Neural progenitor cell (in vitro differentiated cells): ENCODE results near the gene ARF1. TPM values are rescaled to one million over a fixed set of nuclear protein-coding genes. Genes with fewer than 3 reads are reported as not detected.

Source experiments
- DNase-seq: peaks from one replicate; pipeline ENCODE4 v3.0.0-alpha.2; 2016; ENCODE audit warnings: low spot score
- H2AFZ ChIP-seq: fragments of 200-600 bp; sonication (generic); replicated peaks from 2 replicates; pipeline ENCODE4 v1.6.1; 2016; ENCODE audit warnings: antibody characterized with exemption
- H3F3A ChIP-seq: fragments of 200-600 bp; sonication (generic); 2 replicates; pipeline ENCODE4 v1.6.1; 2016; ENCODE audit warnings: antibody characterized with exemption, low read depth
- H3K27ac ChIP-seq: fragments of 200-600 bp; sonication (generic); 2 replicates; pipeline ENCODE4 v1.5.1; 2016; ENCODE audit warnings: mild to moderate bottlenecking
- H3K27me3 ChIP-seq: fragments of 200-600 bp; sonication (generic); 2 replicates; pipeline ENCODE4 v1.6.1; 2016; ENCODE audit warnings: mild to moderate bottlenecking, moderate library complexity
- H3K36me3 ChIP-seq: fragments of 200-600 bp; sonication (generic); 2 replicates; pipeline ENCODE4 v1.5.1; 2016
- H3K4me1 ChIP-seq: fragments of 200-600 bp; sonication (generic); 2 replicates; pipeline ENCODE4 v1.6.1; 2016; ENCODE audit warnings: mixed run types
- H3K4me2 ChIP-seq: fragments of 200-600 bp; sonication (generic); 2 replicates; pipeline ENCODE4 v1.6.1; 2016
- H3K4me3 ChIP-seq: fragments of 200-600 bp; sonication (generic); 2 replicates; pipeline ENCODE4 v1.5.1; 2016
- H3K79me2 ChIP-seq: fragments of 200-600 bp; sonication (generic); 2 replicates; pipeline ENCODE4 v1.6.1; 2016; ENCODE audit warnings: low read depth
- H3K9ac ChIP-seq: fragments of 200-600 bp; sonication (generic); 2 replicates; pipeline ENCODE4 v1.6.1; 2016
- H3K9me3 ChIP-seq: fragments of 200-600 bp; sonication (generic); 2 replicates; pipeline ENCODE4 v1.5.1; 2016; ENCODE audit warnings: low read depth
- H4K20me1 ChIP-seq: fragments of 200-600 bp; sonication (generic); 2 replicates; pipeline ENCODE4 v1.6.1; 2016; ENCODE audit warnings: low read depth
- H3K27ac Mint-ChIP-seq: 3 replicates; pipeline ENCODE4 v1.8.0; 2021; ENCODE audit warnings: mixed read lengths
- H3K27me3 Mint-ChIP-seq: 2 replicates; pipeline ENCODE4 v1.8.0; 2022; ENCODE audit warnings: low read depth, mild to moderate bottlenecking, inconsistent platforms, moderate library complexity, mixed read lengths; ENCODE audit not compliant: insufficient read depth
- H3K36me3 Mint-ChIP-seq: 3 replicates; pipeline ENCODE4 v1.8.0; 2021; ENCODE audit warnings: mixed read lengths
- H3K4me1 Mint-ChIP-seq: 3 replicates; pipeline ENCODE4 v1.8.0; 2021; ENCODE audit warnings: mixed read lengths
- H3K4me3 Mint-ChIP-seq: 3 replicates; pipeline ENCODE4 v1.8.0; 2021; ENCODE audit warnings: mild to moderate bottlenecking, moderate library complexity, mixed read lengths
- H3K9me3 Mint-ChIP-seq: 3 replicates; pipeline ENCODE4 v1.8.0; 2020; ENCODE audit warnings: mixed read lengths
- CTCF ChIP-seq: fragments of 200-600 bp; sonication (generic); IDR thresholded peaks from 2 replicates; pipeline ENCODE4 v1.5.1; 2017; ENCODE audit warnings: antibody characterized with exemption, mild to moderate bottlenecking
- EZH2 ChIP-seq: fragments of 200-600 bp; sonication (generic); IDR thresholded peaks from 2 replicates; pipeline ENCODE4 v1.6.1; 2017; ENCODE audit warnings: antibody characterized with exemption, mild to moderate bottlenecking, moderate library complexity
- EZH2phosphoT487 ChIP-seq: fragments of 200-600 bp; sonication (generic); IDR thresholded peaks from 2 replicates; pipeline ENCODE4 v1.6.1; 2017; ENCODE audit warnings: antibody characterized with exemption
- total RNA-seq: library from RNA; depleted of rRNA; stranded (reverse); fragments of >200 nt; gene quantifications from 2 replicates; pipeline ENCODE4 v1.2.3, GENCODE V29; 2015; ENCODE audit warnings: low replicate concordance

The ARF1 gene
- total RNA-seq, 1 donor from 2014 or later = 95.1 TPM

GRCh38 chr1:228046421-228047182 is 35.9 kb upstream of the ARF1 start:
- Histone ChIP-seq H2AFZ (no peak overlapping the region), H3K79me2 (no peaks in the 10 kb centered on the region), H3K4me1 (no peaks in the 10 kb centered on the region), H3K4me3 (no peak overlapping the region), H3K9me3 (no peaks in the 10 kb centered on the region), H3K27me3 (peaks cover 80% of the 10 kb centered on the region), H3K36me3 (no peaks in the 10 kb centered on the region), H4K20me1 (no peaks in the 10 kb centered on the region), H3K4me2 (no peak overlapping the region), H3K9ac (no peak overlapping the region), H3F3A (no peaks in the 10 kb centered on the region), H3K27ac (no peak overlapping the region)
- peak overlapping the region; percentile 76 for H3K27ac Mint-ChIP-seq
- peaks cover 15% of the 10 kb centered on the region for H3K36me3 Mint-ChIP-seq
- H3K4me1 Mint-ChIP-seq = peaks cover 35% of the 10 kb centered on the region
- H3K4me3 Mint-ChIP-seq = peak overlapping the region; percentile 1
- peaks cover 24% of the 10 kb centered on the region for H3K27me3 Mint-ChIP-seq
- TF ChIP-seq EZH2 = no peak
- TF ChIP-seq CTCF = no peak
- no peak for TF ChIP-seq EZH2phosphoT487
- H3K9me3 Mint-ChIP-seq = peaks cover 5% of the 10 kb centered on the region
- DNase-seq = no peak

- Histone ChIP-seq H2AFZ (no peak overlapping the region), H3K36me3 (no peaks in the 10 kb centered on the region), H3K4me2 (no peak overlapping the region), H3K9me3 (no peaks in the 10 kb centered on the region), H3K27me3 (peaks cover 80% of the 10 kb centered on the region), H4K20me1 (no peaks in the 10 kb centered on the region), H3K9ac (no peak overlapping the region), H3F3A (no peaks in the 10 kb centered on the region), H3K4me1 (no peaks in the 10 kb centered on the region), H3K79me2 (no peaks in the 10 kb centered on the region), H3K27ac (no peak overlapping the region), H3K4me3 (no peak overlapping the region)
- Mint-ChIP-seq H3K36me3 (peaks cover 19% of the 10 kb centered on the region), H3K9me3 (peaks cover 7% of the 10 kb centered on the region), H3K4me1 (peaks cover 35% of the 10 kb centered on the region), H3K4me3 (no peak overlapping the region), H3K27me3 (peaks cover 24% of the 10 kb centered on the region), H3K27ac (no peak overlapping the region)
- TF ChIP-seq EZH2phosphoT487 (no peak), CTCF (no peak), EZH2 (no peak)
- DNase-seq = no peak
Measured at GRCh38 chr1:228047183-228047466, 35.4 kb upstream of the ARF1 start.

GRCh38 chr1:228048120-228048519 is 34.4 kb upstream of the ARF1 start:
- no peaks in the 10 kb centered on the region for H3K79me2 ChIP-seq
- H4K20me1 ChIP-seq = no peaks in the 10 kb centered on the region
- H3K4me3 ChIP-seq = no peak overlapping the region
- no peak overlapping the region for H3K4me2 ChIP-seq
- peaks cover 7% of the 10 kb centered on the region for H3K9me3 Mint-ChIP-seq
- TF ChIP-seq EZH2 = no peak
- no peak for TF ChIP-seq EZH2phosphoT487
- TF ChIP-seq CTCF = no peak
- H3K27ac Mint-ChIP-seq = no peak overlapping the region
- DNase-seq = no peak
- H3K27me3 Mint-ChIP-seq = peaks cover 24% of the 10 kb centered on the region
- H3K36me3 ChIP-seq = no peaks in the 10 kb centered on the region
- peaks cover 35% of the 10 kb centered on the region for H3K4me1 Mint-ChIP-seq
- H3K27ac ChIP-seq = no peak overlapping the region
- H2AFZ ChIP-seq = no peak overlapping the region
- no peaks in the 10 kb centered on the region for H3K4me1 ChIP-seq
- H3K36me3 Mint-ChIP-seq = peaks cover 27% of the 10 kb centered on the region
- no peak overlapping the region for H3K4me3 Mint-ChIP-seq
- peaks cover 80% of the 10 kb centered on the region for H3K27me3 ChIP-seq
- H3K9me3 ChIP-seq = no peaks in the 10 kb centered on the region
- no peaks in the 10 kb centered on the region for H3F3A ChIP-seq
- no peak overlapping the region for H3K9ac ChIP-seq
